Ovary (tissue), 3 donors: ENCODE results near the gene STX18.

Experiments used
- CTCF ChIP-seq, 3 donors: fragments of 450-650 bp in 2 of 3; fragments of 200-600 bp in 1 of 3; IDR thresholded peaks; one replicate each; pipeline versions ENCODE4 v1.5.1 to v1.8.0; 2016 to 2022; ENCODE audit warnings: antibody characterized with exemption in 3 of 3, mild to moderate bottlenecking in 1 of 3
- EP300 ChIP-seq: sonication (generic); formaldehyde crosslinking; IDR thresholded peaks from one replicate; pipeline ENCODE4 v1.6.1; 2017; ENCODE audit warnings: antibody characterized with exemption
- donor health status: DM: no; HTN: no; CAD: no.

GRCh38 chr4:4415107-4415805 is 126.6 kb downstream of the STX18 start:
- TF ChIP-seq EP300 (no peak), CTCF (IDR thresholded peaks at IDR 0.05) (no peak)
